Measurements from ENCODE around the gene KCNQ4. TPM values are rescaled to one million over a fixed set of nuclear protein-coding genes. Genes with fewer than 3 reads are reported as not detected.

The KCNQ4 gene
- total and polyA plus RNA-seq, 2 experiments from 2014 or later, result 1.3 to 3.0 TPM

GRCh38 chr1:40838045-40838979, 54.7 kb downstream of the KCNQ4 start:
- peaks cover 7% of the 10 kb centered on the region; the same call in 2 of the 3 replicates for H3K4me1 Mint-ChIP-seq
- H3K79me2 ChIP-seq (replicated peaks; ENCODE audit: insufficient read depth), result no peaks in the 10 kb centered on the region
- H3K27ac Mint-ChIP-seq, result no peak overlapping the region
- H3K4me3 ChIP-seq, result peak overlapping the region; percentile 37; the same call in 1 of the 2 replicates
- H3K36me3 ChIP-seq (ENCODE audit: insufficient read depth), result no peaks in the 10 kb centered on the region
- H3K4me2 ChIP-seq, result peak overlapping the region; percentile 43; the same call in 1 of the 2 replicates
- peaks cover 4% of the 10 kb centered on the region; the same call in 1 of the 3 replicates for H3K36me3 Mint-ChIP-seq (ENCODE audit: low read depth)
- H3K4me3 Mint-ChIP-seq, result no peak overlapping the region
- H2AFZ ChIP-seq, result no peak overlapping the region
- TF ChIP-seq JUNB (IDR thresholded peaks at IDR 0.05; ENCODE audit: unreplicated experiment), result no peak
- TF ChIP-seq, protein P1, sequence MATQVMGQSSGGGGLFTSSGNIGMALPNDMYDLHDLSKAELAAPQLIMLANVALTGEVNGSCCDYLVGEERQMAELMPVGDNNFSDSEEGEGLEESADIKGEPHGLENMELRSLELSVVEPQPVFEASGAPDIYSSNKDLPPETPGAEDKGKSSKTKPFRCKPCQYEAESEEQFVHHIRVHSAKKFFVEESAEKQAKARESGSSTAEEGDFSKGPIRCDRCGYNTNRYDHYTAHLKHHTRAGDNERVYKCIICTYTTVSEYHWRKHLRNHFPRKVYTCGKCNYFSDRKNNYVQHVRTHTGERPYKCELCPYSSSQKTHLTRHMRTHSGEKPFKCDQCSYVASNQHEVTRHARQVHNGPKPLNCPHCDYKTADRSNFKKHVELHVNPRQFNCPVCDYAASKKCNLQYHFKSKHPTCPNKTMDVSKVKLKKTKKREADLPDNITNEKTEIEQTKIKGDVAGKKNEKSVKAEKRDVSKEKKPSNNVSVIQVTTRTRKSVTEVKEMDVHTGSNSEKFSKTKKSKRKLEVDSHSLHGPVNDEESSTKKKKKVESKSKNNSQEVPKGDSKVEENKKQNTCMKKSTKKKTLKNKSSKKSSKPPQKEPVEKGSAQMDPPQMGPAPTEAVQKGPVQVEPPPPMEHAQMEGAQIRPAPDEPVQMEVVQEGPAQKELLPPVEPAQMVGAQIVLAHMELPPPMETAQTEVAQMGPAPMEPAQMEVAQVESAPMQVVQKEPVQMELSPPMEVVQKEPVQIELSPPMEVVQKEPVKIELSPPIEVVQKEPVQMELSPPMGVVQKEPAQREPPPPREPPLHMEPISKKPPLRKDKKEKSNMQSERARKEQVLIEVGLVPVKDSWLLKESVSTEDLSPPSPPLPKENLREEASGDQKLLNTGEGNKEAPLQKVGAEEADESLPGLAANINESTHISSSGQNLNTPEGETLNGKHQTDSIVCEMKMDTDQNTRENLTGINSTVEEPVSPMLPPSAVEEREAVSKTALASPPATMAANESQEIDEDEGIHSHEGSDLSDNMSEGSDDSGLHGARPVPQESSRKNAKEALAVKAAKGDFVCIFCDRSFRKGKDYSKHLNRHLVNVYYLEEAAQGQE (IDR thresholded peaks at IDR 0.05; ENCODE audit: unreplicated experiment), result no peak
- TF ChIP-seq ZNF114 (CRISPR knock-in tag; IDR thresholded peaks at IDR 0.05), result no peak
- TF ChIP-seq POLR2AphosphoS5 (IDR thresholded peaks at IDR 0.05; ENCODE audit: low read depth), result no peak
- no peak for TF ChIP-seq EZH2phosphoT487 (IDR thresholded peaks at IDR 0.05; ENCODE audit: unreplicated experiment)
- TF ChIP-seq, protein P2, sequence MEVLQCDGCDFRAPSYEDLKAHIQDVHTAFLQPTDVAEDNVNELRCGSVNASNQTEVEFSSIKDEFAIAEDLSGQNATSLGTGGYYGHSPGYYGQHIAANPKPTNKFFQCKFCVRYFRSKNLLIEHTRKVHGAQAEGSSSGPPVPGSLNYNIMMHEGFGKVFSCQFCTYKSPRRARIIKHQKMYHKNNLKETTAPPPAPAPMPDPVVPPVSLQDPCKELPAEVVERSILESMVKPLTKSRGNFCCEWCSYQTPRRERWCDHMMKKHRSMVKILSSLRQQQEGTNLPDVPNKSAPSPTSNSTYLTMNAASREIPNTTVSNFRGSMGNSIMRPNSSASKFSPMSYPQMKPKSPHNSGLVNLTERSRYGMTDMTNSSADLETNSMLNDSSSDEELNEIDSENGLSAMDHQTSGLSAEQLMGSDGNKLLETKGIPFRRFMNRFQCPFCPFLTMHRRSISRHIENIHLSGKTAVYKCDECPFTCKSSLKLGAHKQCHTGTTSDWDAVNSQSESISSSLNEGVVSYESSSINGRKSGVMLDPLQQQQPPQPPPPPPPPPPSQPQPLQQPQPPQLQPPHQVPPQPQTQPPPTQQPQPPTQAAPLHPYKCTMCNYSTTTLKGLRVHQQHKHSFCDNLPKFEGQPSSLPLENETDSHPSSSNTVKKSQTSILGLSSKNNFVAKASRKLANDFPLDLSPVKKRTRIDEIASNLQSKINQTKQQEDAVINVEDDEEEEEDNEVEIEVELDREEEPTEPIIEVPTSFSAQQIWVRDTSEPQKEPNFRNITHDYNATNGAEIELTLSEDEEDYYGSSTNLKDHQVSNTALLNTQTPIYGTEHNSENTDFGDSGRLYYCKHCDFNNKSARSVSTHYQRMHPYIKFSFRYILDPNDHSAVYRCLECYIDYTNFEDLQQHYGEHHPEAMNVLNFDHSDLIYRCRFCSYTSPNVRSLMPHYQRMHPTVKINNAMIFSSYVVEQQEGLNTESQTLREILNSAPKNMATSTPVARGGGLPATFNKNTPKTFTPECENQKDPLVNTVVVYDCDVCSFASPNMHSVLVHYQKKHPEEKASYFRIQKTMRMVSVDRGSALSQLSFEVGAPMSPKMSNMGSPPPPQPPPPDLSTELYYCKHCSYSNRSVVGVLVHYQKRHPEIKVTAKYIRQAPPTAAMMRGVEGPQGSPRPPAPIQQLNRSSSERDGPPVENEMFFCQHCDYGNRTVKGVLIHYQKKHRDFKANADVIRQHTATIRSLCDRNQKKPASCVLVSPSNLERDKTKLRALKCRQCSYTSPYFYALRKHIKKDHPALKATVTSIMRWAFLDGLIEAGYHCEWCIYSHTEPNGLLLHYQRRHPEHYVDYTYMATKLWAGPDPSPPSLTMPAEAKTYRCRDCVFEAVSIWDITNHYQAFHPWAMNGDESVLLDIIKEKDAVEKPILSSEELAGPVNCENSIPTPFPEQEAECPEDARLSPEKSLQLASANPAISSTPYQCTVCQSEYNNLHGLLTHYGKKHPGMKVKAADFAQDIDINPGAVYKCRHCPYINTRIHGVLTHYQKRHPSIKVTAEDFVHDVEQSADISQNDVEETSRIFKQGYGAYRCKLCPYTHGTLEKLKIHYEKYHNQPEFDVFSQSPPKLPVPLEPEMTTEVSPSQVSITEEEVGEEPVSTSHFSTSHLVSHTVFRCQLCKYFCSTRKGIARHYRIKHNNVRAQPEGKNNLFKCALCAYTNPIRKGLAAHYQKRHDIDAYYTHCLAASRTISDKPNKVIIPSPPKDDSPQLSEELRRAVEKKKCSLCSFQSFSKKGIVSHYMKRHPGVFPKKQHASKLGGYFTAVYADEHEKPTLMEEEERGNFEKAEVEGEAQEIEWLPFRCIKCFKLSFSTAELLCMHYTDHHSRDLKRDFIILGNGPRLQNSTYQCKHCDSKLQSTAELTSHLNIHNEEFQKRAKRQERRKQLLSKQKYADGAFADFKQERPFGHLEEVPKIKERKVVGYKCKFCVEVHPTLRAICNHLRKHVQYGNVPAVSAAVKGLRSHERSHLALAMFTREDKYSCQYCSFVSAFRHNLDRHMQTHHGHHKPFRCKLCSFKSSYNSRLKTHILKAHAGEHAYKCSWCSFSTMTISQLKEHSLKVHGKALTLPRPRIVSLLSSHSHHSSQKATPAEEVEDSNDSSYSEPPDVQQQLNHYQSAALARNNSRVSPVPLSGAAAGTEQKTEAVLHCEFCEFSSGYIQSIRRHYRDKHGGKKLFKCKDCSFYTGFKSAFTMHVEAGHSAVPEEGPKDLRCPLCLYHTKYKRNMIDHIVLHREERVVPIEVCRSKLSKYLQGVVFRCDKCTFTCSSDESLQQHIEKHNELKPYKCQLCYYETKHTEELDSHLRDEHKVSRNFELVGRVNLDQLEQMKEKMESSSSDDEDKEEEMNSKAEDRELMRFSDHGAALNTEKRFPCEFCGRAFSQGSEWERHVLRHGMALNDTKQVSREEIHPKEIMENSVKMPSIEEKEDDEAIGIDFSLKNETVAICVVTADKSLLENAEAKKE (CRISPR knock-in tag; IDR thresholded peaks at IDR 0.05), result no peak
- no peak for TF ChIP-seq CTCF (conservative IDR thresholded peaks at IDR 0.05; ENCODE audit: low read depth in 2 of 2)
- no peak for TF ChIP-seq CREB1 (CRISPR knock-in tag; IDR thresholded peaks at IDR 0.05; ENCODE audit: low read depth)
- no peak for TF ChIP-seq STAT1 (IDR thresholded peaks at IDR 0.05; ENCODE audit: unreplicated experiment)
- no peak for TF ChIP-seq EZH2 (IDR thresholded peaks at IDR 0.05; ENCODE audit: low read depth, unreplicated experiment)
- TF ChIP-seq, protein P3, sequence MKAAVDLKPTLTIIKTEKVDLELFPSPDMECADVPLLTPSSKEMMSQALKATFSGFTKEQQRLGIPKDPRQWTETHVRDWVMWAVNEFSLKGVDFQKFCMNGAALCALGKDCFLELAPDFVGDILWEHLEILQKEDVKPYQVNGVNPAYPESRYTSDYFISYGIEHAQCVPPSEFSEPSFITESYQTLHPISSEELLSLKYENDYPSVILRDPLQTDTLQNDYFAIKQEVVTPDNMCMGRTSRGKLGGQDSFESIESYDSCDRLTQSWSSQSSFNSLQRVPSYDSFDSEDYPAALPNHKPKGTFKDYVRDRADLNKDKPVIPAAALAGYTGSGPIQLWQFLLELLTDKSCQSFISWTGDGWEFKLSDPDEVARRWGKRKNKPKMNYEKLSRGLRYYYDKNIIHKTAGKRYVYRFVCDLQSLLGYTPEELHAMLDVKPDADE (IDR thresholded peaks at IDR 0.05), result no peak
- no peak for TF ChIP-seq NANOG (IDR thresholded peaks at IDR 0.05; ENCODE audit: borderline replicate concordance)
- no peaks in the 10 kb centered on the region for H3K9me3 Mint-ChIP-seq
- H3K27ac ChIP-seq (ENCODE audit: low read depth), result no peak overlapping the region
- peaks cover 5% of the 10 kb centered on the region; the same call in 1 of the 2 replicates for H3K9me2 ChIP-seq (ENCODE audit: insufficient read depth)
- no peaks in the 10 kb centered on the region for H4K20me1 ChIP-seq (replicated peaks; ENCODE audit: insufficient read depth)
- ATAC-seq (peak; percentile 84), DNase-seq (ENCODE audit: low spot score) (peak; percentile 80)
- H3K4me1 ChIP-seq (ENCODE audit: insufficient read depth), result no peaks in the 10 kb centered on the region
- H3K27me3 Mint-ChIP-seq (ENCODE audit: insufficient read depth, low read depth, poor library complexity), result peaks cover 4% of the 10 kb centered on the region
- H3F3A ChIP-seq (replicated peaks; ENCODE audit: low read depth), result no peaks in the 10 kb centered on the region
- H3K27me3 ChIP-seq (ENCODE audit: insufficient read depth), result no peaks in the 10 kb centered on the region

Data from GM23338 (cell line).